Panc1 (cell line): Measurements from ENCODE around the gene RFX2.

Experiments
- SIN3A ChIP-seq: IDR thresholded peaks from 2 replicates; pipeline ENCODE4 v1.6.1; 2012; ENCODE audit warnings: low read depth, mild to moderate bottlenecking, low read length, moderate library complexity, borderline replicate concordance; ENCODE audit not compliant: insufficient read depth
- TF ChIP-seq, protein P1 (sequence below): fragments of 450-650 bp; IDR thresholded peaks from 2 replicates; pipeline ENCODE4 v1.5.1; 2017; ENCODE audit warnings: mild to moderate bottlenecking

DNA sequence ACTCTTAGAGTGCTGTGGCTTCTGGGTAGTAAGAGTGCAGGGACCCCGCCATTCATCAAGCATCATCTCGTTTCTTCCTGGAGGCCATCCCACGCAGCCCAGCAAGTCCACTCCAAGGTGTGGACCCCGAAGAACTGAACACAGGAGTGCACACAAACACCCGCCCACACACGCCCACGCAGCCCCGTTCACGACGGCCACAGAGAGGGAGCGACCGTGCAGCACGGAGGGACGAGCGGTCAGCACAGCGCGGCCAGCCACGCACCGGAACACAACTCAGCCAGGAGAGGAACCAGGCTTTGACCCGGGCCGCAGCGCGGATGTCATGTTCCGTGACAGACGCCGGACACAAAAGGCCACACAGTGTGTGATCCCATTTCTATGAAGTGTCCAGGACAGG is 114.2 kb downstream of the RFX2 start:
- TF ChIP-seq, protein P1, sequence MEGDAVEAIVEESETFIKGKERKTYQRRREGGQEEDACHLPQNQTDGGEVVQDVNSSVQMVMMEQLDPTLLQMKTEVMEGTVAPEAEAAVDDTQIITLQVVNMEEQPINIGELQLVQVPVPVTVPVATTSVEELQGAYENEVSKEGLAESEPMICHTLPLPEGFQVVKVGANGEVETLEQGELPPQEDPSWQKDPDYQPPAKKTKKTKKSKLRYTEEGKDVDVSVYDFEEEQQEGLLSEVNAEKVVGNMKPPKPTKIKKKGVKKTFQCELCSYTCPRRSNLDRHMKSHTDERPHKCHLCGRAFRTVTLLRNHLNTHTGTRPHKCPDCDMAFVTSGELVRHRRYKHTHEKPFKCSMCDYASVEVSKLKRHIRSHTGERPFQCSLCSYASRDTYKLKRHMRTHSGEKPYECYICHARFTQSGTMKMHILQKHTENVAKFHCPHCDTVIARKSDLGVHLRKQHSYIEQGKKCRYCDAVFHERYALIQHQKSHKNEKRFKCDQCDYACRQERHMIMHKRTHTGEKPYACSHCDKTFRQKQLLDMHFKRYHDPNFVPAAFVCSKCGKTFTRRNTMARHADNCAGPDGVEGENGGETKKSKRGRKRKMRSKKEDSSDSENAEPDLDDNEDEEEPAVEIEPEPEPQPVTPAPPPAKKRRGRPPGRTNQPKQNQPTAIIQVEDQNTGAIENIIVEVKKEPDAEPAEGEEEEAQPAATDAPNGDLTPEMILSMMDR: no peak
- TF ChIP-seq SIN3A: no peak
